Hematopoietic multipotent progenitor cell (in vitro differentiated cells): ENCODE data around the gene RAD1. TPM values are rescaled to one million over a fixed set of nuclear protein-coding genes. Genes with fewer than 3 reads are reported as not detected.
"Not testable (repeated sequence)": the region's sequence is repeated elsewhere in the genome, so short reads cannot be mapped to it uniquely, and the experiment has no call there.

Experiments used
- DNase-seq, 3 donors: peaks; one replicate each; pipeline ENCODE4 v3.0.0-alpha.2; 2011 to 2015; ENCODE audit warnings: low read depth in 2 of 3, low spot score in 2 of 3
- total RNA-seq: library from RNA; depleted of rRNA; stranded (reverse); fragments of >200 nt; gene quantifications from one replicate; pipeline ENCODE4 v1.2.3, GENCODE V29; 2012

Gene RAD1, protein sequence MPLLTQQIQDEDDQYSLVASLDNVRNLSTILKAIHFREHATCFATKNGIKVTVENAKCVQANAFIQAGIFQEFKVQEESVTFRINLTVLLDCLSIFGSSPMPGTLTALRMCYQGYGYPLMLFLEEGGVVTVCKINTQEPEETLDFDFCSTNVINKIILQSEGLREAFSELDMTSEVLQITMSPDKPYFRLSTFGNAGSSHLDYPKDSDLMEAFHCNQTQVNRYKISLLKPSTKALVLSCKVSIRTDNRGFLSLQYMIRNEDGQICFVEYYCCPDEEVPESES
- total RNA-seq: 11.6 TPM

DNA sequence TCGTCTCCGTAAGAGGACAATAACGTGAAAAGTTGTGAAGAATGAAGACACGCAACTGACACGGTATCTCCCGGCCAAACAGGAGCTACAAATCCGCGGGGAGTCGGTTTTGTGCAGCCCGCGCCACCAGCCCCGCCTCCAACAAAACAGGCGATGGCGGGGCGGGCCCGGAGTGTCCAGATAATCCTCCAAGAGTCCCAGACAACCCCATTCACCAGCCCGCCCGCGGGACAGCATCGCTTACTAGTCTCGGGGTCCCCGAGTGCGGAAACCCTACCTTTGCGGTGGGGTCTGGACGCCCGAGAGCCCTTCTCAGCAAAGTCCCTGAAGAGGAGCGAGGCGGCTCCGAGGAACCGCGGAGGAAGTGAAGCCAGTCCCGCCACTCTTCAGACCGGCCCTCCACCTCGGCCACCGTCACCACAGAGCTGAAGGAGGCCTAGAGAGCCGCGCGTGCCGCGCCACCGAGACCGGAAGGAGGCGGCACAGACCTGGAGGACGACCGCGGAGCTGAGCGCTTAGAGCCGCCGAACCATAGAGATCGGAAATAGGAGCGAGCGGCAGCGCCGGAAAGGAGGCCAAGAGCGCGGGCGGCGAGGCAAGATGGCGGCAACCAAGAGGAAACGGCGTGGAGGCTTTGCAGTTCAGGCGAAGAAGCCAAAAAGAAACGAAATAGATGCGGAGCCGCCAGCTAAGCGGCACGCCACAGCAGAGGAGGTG is at the start of gene RAD1, which contains the start of gene BRIX1:
Gene RAD1, minus strand, starts transcription at position 366 of the 717 bp plus-strand sequence. CDS start 612 bp downstream, outside the sequence.
Gene BRIX1, plus strand, starts transcription at position 573 of the 717 bp plus-strand sequence. Its CDS starts 28 bp downstream, at position 601.
- DNase-seq: peak; percentile 89 to 98 (median 98)

DNA sequence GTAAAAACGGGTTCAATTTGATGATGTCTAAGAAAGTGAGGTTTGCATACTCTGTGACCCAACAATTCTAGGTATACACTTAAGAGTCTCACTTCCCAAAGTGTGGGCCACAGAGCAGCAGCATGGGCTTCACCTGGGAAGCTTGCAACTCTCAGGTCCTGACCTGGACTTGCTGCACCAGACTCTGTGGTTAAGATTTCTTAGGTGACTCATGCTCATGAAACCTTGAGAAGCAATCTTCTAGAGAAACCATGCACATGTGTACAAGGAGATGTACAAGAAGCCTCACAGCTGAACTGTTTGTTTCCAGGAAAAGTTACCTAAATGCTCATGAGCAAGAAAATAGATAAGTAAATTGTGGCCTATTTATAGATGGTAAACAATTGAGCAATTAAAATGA is 44.0 kb upstream of the RAD1 start:
- DNase-seq: no peak

DNA sequence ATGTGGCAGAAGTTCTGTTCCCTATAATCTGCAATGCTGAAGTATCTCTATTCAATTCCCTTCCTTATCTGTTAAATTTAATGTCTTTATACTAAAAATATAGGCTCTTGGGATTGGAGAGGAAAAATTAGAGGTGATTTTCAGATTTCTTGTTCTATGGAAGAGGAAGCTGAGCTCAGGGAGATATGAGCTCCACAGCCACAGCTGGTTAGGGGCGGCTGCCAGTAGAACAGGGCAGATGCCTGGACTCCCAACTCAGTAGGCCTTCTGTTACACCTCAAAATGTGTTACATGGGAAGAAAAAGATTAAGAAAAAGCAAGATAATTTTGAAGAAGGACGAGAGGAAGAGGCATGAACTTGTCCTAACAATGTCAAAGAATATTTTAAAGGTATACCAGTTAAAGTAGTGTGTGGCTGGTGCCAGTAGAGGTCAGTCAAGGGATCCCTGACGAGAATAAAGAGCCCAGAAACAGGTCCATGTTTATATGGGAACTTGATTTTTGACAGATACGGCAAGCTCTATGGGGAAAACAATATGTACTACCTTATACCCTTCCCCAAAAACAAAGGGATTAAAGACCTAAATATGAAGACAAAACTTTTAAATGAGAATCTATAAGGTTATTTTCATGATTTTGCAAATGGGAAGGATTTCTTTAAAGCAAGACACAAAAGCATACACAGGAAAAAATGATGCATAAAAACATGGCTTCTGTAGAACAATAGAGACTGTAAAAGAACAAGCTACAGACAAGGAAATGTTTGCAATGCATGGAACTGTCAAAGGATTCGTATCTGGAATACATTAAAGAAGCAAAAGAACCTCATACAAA is 42.8 kb upstream of the RAD1 start:
- peak in 2 of 3 donors; percentile 13 to 15 for DNase-seq

DNA sequence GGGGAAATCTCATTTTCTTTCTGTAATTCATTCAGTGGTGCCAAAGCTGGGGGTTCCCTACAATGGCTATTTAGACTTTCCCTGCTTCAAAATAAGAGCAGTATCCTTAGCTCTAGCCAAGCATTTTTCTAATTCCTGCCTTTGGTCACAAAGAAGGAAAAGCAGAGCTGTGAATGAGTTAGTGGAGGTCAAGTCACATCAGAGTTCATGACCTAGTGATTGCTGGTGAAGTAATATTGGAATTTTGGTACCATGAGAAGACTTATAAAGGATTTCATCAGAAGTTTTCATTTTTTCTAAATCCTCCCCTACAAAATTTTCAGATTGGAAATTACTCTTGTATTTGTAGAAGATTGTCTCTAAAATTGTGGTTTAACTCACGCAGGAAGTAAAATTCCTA is 42.0 kb upstream of the RAD1 start:
- no peak for DNase-seq

DNA sequence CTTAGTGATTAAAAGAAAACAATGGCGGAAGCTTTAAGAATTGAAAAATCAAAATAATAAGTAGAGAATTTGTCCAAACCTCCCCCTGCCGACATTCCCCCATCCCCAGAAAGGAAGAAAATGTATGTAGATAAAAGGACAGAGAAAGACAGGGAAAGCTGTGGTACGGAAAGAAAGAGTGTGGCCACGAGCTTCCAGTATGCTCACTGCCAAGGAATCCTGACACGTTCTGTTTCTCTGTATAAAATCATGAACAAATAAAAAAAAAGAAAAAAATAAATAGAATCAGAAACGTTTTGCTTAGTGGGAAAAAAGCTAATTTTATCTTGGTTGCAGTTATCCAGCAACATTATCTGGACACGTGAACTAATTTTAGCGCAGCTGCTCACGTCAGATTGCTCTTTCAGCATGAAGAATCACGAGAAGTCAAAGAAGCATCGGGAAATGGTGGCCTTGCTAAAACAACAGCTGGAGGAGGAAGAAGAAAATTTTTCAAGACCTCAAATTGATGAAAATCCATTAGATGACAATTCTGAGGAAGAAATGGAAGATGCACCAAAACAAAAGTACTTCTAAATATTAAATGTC is 29.2 kb upstream of the RAD1 start:
- DNase-seq: no peak

DNA sequence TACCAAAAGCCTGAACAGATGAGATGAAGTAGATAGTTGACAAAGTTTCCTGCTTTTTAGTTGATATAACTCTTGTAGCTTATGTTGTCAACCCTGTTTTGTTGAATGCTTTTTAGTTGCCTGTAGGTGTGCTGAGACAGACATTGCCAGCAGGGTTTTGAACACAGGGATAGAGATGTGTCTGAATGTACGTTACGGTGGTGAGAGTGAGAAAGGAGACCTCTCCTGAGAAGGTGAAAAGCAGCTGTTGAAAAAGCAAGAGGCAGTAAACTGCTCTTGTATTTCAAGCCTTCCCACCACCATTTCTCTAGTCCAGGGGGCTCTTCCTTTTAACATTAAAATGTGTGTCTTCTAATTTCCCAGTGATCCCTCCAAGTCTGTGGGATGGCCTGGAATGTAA is 28.7 kb upstream of the RAD1 start:
- DNase-seq: no peak

DNA sequence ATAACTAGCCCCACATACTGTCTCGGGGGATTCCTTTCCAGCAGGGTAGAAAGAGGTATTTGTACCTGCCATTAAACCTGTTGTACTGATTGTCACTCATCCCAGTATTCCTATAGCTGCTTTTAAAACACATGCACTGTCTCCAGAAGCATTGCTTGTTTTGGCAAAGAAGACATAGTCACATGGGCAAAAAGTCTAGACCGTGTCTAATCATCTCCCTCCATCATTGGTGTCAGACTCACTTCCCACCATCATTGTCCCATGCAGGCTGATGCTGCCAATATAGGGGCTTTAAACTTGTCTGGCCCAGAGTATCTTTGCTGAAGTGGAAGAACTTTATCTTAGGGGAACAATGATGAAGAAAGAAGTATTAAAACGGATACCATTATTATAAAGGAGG is 26.6 kb upstream of the RAD1 start:
- DNase-seq: no peak

DNA sequence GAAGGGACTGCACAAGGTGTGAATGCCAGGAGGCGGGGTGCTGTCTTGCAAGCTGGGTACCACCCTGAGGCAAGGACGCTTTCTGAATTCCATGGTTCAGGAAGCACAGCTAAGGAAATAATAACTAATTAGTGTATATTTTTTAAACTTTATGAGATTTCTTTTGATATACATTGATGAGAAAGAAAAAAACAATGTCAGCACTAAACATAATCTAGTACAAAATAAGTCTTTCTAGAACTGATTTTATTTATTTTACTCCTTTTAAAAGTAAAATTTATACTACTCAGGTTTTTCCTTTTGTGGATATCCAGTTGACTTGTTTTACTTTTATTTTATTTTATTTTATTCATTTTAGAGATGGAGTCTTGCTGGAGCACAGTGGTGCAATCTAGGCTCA is 17.6 kb upstream of the RAD1 start:
- DNase-seq: no peak

DNA sequence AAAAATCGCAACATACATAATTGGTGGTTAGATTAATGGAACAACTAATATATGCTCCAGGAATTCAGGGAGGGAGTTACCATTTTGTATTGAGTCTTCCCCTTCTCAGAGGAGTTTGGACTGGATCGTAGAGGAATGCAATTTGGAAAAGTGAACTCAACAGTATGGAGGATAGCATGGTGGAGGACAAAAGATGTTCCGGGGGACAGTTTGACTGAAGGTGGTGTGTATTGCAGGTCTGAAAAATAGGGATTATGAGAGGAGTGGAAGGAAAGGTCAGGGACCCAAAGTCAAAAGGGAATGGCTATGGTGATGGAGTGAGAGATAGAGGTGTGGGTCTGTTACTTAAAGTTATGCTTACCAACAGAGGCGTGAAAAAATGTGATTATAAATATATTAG is 15.6 kb upstream of the RAD1 start:
- DNase-seq: no peak

DNA sequence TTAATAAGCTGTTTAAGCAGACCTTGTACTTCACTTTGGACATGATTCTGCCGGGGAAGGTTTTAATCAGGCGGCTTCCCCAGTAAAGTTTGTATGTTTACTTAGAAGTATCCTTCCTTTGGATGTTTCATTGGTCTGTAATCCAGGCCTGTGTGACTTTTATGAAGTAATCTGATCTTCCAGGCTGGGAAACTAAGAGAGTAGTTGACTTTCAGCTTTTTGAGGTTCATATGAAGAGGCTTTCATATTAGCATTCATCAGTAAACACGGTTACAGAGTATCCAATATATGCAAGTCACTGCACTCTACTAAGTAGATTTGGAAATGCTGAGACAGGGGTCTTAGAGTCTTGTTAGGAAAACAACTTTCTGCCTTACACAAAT is 15.1 kb upstream of the RAD1 start:
- DNase-seq: peak in 1 of 3 donors; percentile 7

DNA sequence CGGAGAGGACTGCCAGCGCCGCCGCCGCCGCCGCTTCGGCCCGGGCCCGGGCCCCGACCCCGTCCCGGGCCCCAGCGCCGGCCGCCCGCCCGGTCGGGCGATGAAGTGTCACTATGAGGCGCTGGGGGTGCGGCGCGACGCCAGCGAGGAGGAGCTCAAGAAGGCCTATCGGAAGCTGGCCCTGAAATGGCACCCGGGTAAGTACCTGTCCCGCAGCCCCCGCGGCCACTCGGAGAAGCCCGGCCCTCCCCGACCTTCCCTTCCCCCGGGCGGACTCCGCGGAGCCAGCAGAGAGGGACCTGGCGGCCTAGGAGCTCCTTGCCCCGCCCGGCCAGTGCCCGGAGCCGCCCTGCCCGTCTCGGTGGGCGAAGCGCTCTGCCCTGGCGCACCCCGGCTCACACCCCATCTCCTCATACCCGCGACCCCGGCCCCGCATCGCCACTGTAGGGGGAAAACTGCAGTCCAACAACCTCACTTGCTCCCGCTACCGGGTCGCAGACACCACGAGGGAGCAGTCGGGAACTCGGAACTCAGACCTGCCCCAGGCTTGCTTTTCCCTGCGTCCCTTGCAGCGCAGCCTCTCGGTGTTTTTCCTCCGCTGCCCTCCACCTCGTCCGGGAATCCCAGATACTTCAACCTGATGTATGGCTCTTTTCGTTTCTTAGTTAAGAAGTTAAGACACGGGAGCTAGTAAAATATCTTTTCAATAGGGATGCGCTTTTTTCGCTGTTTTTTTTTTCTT is 14.6 kb upstream of the RAD1 start:
- DNase-seq: peak; percentile 49 to 94 (median 89)

DNA sequence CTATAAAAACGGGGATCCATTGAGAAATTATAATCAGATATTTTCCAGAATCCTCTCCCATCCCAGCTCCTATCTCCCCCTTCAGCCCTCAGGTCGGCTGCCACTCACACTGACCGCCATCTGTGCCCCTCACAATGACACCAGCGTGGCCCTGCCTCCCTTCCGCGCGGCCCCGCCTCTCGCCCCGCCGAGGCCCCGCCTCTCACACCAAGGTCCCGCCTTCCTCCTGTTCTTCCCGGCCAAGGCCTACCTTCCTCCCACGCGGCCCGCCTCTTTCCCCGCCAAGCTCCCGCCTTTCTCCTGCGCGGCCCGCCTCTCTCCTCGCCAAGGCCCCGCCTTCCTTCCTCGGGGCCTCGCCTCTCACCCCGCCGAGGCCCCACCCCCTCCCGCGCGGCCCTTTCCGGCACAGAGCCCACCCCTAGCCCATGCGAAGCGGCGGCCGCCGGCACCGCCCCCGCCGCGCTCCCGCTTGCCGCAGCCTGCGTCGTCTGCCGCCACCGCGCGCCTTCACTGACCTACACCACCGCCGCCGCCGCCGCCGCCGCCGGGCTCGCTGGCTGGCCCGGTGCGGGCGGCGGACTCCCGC is 13.9 kb upstream of the RAD1 start, which contains the start of gene DNAJC21:
Gene DNAJC21, plus strand, starts transcription at position 426 of the 586 bp plus-strand sequence. CDS start 261 bp downstream, outside the sequence.
- peak; percentile 94 to 99 (median 98) for DNase-seq

DNA sequence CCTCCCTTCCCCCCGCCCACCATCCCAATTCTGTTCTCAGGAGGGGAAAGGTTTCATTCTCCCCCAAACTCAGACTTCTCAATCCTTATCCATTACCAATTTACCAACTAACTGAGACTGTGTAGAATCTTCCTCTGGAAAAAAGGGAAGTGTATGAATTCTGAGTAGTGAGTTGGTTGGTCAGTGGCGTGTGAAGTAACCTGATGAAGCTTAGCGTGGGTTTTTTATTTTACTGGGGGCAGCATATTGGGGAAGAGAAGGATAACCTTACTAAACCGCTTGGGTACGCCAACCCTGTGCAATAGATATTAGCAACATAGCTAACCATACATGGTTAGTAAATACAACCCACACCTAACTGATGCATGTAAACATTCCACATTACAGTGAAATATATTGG is 13.0 kb upstream of the RAD1 start:
- no peak for DNase-seq

DNA sequence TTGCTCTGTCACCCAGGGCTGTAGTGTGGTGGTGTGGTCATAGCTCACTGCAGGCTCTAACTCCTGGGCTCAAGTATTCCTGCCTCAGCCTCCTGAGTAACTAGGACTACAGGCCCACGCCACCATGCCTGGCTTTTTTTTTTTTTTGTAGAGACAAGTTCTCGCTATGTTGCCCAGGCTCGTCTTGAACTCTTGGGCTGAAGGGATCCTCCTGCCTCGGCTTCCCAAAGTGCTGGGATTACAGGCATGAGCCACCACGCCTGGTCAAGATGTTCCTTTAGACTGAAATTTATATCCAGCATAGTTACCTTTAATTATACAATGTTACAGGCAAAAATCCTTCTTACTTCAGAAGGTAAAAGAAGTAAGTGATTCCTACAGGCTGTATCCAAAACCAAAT is 12.5 kb upstream of the RAD1 start:
- no peak for DNase-seq

DNA sequence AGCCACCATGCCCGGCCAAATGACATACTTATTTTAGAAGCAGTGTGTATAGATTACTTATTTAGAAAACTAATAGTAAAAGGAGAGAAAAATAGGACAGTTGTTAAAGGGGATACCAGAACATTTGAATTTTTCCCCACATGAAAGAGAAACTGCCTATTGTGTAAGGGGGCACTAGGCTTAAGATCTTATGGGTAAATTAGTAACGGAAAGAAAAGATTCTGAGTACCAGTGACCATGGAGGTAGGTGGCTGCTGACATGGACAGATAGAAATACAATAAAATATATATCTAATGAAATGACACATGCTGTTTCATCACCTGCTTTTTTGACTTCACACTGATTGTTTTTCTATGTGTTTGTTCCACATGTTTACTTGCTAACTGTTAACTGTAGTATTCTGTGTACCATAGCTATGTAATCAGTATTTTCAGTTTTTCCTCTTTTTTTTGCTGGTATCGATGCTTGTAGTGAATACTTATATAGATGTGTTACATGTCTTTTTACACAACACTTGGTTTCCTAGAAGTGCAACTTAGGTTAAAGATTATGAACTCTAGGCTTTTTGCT is 11.1 kb upstream of the RAD1 start:
- no peak for DNase-seq

DNA sequence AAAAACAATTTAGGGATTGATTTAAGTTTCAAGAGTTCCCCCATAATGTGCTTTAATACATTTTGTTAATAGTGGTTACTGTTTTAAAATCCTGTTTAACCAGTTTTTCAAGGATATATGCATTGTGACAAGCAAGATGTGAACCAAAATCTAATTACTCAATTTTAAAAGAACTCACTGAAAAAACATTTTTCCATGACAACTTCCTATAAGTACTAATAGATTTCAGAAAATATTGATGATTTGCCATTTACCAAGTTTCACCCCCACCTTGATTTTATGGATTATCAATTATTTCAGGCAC is 9.1 kb upstream of the RAD1 start:
- DNase-seq: no peak

DNA sequence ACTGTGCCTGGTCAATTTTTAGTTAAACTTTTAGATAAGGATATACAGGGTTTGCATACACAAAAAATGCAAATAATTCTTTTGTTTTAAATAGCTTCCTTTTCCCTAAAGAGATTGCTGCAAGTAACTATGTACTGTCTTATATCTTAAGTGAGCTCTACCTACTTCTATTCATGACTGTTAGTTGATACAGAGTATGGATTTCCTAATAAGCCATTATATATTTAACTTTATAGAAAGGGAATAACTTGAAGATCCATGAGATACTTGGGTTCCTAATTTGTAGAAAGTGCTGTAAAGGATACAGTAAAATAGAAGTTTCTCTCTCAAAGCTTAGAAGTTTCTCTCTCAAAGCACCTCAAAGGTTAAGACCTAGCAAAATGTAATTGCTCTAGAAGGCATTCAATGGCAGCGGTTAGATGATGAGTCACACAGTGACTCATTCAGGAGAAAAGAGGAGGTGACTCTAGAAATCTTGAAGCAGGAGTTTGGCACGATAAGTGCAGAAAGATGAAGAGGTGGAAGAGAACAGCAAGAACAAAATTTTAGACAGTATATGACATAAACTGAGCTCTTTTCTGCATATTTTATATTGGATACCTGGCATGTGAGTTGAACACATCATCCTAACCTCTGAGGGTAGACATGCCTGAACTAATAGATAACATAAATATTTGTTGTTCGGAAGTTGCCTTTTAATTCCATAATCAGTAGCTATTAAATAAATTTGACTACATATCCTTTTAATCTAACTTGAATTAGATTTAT is 8.6 kb upstream of the RAD1 start:
- DNase-seq: peak in 2 of 3 donors; percentile 35 to 56

DNA sequence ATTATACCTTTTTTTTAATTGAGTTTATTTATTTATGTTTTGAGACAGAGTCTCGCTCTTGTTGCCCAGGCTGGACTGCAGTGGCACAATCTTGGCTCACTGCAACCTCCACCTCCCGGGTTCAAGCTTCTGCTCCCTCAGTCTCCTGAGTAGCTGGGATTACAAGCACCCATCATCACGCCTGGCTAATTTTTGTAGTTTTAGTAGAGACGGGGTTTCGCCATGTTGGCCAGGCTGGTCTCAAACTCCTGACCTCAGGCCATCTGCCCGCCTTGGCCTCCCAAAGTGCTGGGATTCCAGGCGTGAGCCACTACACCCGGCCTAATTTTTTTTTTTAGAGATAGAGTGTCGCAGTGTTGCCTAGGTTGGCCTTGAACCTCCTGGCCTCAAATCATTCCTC is 8.0 kb upstream of the RAD1 start:
- DNase-seq: not testable (repeated sequence)

DNA sequence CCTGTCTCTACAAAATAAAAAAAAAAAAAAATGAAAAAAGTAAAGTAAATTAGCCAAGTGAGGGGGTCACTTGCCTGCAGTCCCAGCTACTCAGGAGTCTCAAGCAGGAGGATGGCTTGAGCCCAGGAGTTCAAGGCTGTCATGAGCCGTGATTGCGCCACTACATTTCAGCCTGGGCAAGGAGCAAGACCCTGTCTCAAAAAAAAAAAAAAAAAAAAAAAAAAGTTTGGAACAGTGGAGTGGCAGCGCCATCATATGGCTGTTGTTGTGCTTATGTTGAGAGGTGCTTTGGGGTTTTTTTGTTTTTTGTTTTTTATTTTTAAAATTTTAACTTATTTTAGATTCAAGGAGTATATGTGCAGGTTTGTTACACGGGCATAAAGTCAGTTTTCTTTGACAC is 3.8 kb upstream of the RAD1 start:
- peak in 2 of 3 donors; percentile 14 to 40 for DNase-seq
